Loucy (cell line): ENCODE data around the gene BACH1.

ENCODE experiments used
- H2AFZ ChIP-seq: fragments of 200-600 bp; sonication (generic); 2 replicates; pipeline ENCODE4 v1.6.0; 2016; ENCODE audit warnings: antibody characterized with exemption, mild to moderate bottlenecking, low read length, moderate library complexity
- H3F3A ChIP-seq: fragments of 200-600 bp; 2 replicates; pipeline ENCODE4 v1.6.0; 2016; ENCODE audit warnings: antibody characterized with exemption, low read depth, mild to moderate bottlenecking
- H3K27me3 ChIP-seq: fragments of 200-600 bp; sonication (generic); 2 replicates; pipeline ENCODE4 v1.6.1; 2014; ENCODE audit warnings: low read length, mild to moderate bottlenecking; ENCODE audit not compliant: insufficient read depth, poor library complexity, severe bottlenecking
- H3K36me3 ChIP-seq: fragments of 200-600 bp; sonication (generic); 2 replicates; pipeline ENCODE4 v1.6.1; 2016; ENCODE audit warnings: low read length; ENCODE audit not compliant: insufficient read depth
- H3K4me1 ChIP-seq: fragments of 200-600 bp; sonication (generic); 2 replicates; pipeline ENCODE4 v1.5.1; 2014; ENCODE audit warnings: low read length, mild to moderate bottlenecking; ENCODE audit not compliant: insufficient read depth, poor library complexity, severe bottlenecking
- H3K4me2 ChIP-seq: fragments of 200-600 bp; sonication (generic); 2 replicates; pipeline ENCODE4 v1.6.0; 2014; ENCODE audit warnings: antibody characterized with exemption, low read length, low read depth, mild to moderate bottlenecking; ENCODE audit not compliant: poor library complexity, severe bottlenecking
- H3K4me3 ChIP-seq: fragments of 200-600 bp; sonication (generic); 2 replicates; pipeline ENCODE4 v1.5.1; 2014; ENCODE audit warnings: low read length, mild to moderate bottlenecking, mixed read lengths; ENCODE audit not compliant: poor library complexity, severe bottlenecking
- H3K79me2 ChIP-seq: fragments of 200-600 bp; sonication (generic); 2 replicates; pipeline ENCODE4 v1.6.1; 2014; ENCODE audit warnings: low read length; ENCODE audit not compliant: insufficient read depth
- H3K9ac ChIP-seq: fragments of 200-600 bp; sonication (generic); 2 replicates; pipeline ENCODE4 v1.6.0; 2014; ENCODE audit warnings: mild to moderate bottlenecking, low read depth, low read length, moderate library complexity; ENCODE audit not compliant: poor library complexity, severe bottlenecking
- H3K9me2 ChIP-seq: fragments of 200-600 bp; sonication (generic); replicated peaks from 2 replicates; pipeline ENCODE4 v1.6.1; 2016; ENCODE audit warnings: low read depth, low read length, mixed read lengths
- H3K9me3 ChIP-seq: fragments of 200-600 bp; sonication (generic); 2 replicates; pipeline ENCODE4 v1.6.1; 2014; ENCODE audit warnings: mild to moderate bottlenecking, antibody characterized with exemption, low read length, low read depth; ENCODE audit not compliant: insufficient read depth
- H4K20me1 ChIP-seq: fragments of 200-600 bp; sonication (generic); 2 replicates; pipeline ENCODE4 v1.6.0; 2014; ENCODE audit warnings: antibody characterized with exemption, low read length, mild to moderate bottlenecking; ENCODE audit not compliant: insufficient read depth, poor library complexity, severe bottlenecking
- CTCF ChIP-seq: fragments of 200-600 bp; sonication (generic); conservative IDR thresholded peaks from 2 replicates; pipeline ENCODE4 v1.5.1; 2014; ENCODE audit warnings: mild to moderate bottlenecking, antibody characterized with exemption, low read length
- EZH2phosphoT487 ChIP-seq: fragments of 200-600 bp; IDR thresholded peaks from 2 replicates; pipeline ENCODE4 v1.6.1; 2018; ENCODE audit warnings: antibody characterized with exemption, mild to moderate bottlenecking, moderate library complexity, borderline replicate concordance

BACH1 gene

GRCh38 chr21:29254550-29254949 lies 44.2 kb upstream of the BACH1 start:
- Histone ChIP-seq H3K9me2 (no peaks in the 10 kb centered on the region), H3K36me3 (no peaks in the 10 kb centered on the region), H3K79me2 (no peaks in the 10 kb centered on the region), H3K4me1 (no peaks in the 10 kb centered on the region), H2AFZ (no peak overlapping the region), H3K27me3 (no peaks in the 10 kb centered on the region), H3K9me3 (peaks cover 6% of the 10 kb centered on the region; the same call in 1 of the 2 replicates), H3K4me2 (no peak overlapping the region), H3K4me3 (no peak overlapping the region), H3K9ac (no peak overlapping the region), H3F3A (no peaks in the 10 kb centered on the region), H4K20me1 (no peaks in the 10 kb centered on the region)
- TF ChIP-seq CTCF (no peak), EZH2phosphoT487 (no peak)

- no peaks in the 10 kb centered on the region for H3K9me2 ChIP-seq
- H3K9me3 ChIP-seq: peaks cover 6% of the 10 kb centered on the region; the same call in 1 of the 2 replicates
- H3K9ac ChIP-seq: no peak overlapping the region
- H3K4me3 ChIP-seq: no peak overlapping the region
- H4K20me1 ChIP-seq: no peaks in the 10 kb centered on the region
- H2AFZ ChIP-seq: no peak overlapping the region
- H3K27me3 ChIP-seq: no peaks in the 10 kb centered on the region
- H3F3A ChIP-seq: no peaks in the 10 kb centered on the region
- no peak overlapping the region for H3K4me2 ChIP-seq
- H3K79me2 ChIP-seq: no peaks in the 10 kb centered on the region
- no peaks in the 10 kb centered on the region for H3K4me1 ChIP-seq
- TF ChIP-seq EZH2phosphoT487 (no peak), CTCF (no peak)
- H3K36me3 ChIP-seq: no peaks in the 10 kb centered on the region
Observed at GRCh38 chr21:29256126-29256910, 42.4 kb upstream of the BACH1 start.

GRCh38 chr21:29257701-29258100 lies 41.0 kb upstream of the BACH1 start:
- Histone ChIP-seq H3K9ac (no peak overlapping the region), H3K9me2 (no peaks in the 10 kb centered on the region), H3K9me3 (peaks cover 6% of the 10 kb centered on the region; the same call in 1 of the 2 replicates), H4K20me1 (no peaks in the 10 kb centered on the region), H3K79me2 (no peaks in the 10 kb centered on the region), H2AFZ (no peak overlapping the region), H3K4me2 (no peak overlapping the region), H3K36me3 (no peaks in the 10 kb centered on the region), H3K27me3 (no peaks in the 10 kb centered on the region), H3F3A (no peaks in the 10 kb centered on the region), H3K4me3 (no peak overlapping the region), H3K4me1 (no peaks in the 10 kb centered on the region)
- no peak for TF ChIP-seq CTCF
